Activated CD8-positive, alpha-beta T cell treated with anti-CD3 and anti-CD28 coated beads for 36 hours (primary cell): ENCODE measurements around the gene GRK4. TPM values are rescaled to one million over a fixed set of nuclear protein-coding genes. Genes with fewer than 3 reads are reported as not detected.

Experiments
- ATAC-seq: fragments of 200-7000 bp; cut with Tn5 transposase; one replicate; pipeline ENCODE4 v1.10.0; 2021; ENCODE audit warnings: mild to moderate bottlenecking, moderate library complexity
- CTCF ChIA-PET: fragments of 350-600 bp; sonication (Branson Sonifier 250); formaldehyde crosslinking; loops from one replicate; lab custom pipeline; 2021; ENCODE audit warnings: antibody characterized with exemption; lab: Charles Lee
- POLR2A ChIA-PET: fragments of 350-600 bp; sonication (Branson Sonifier 250); formaldehyde crosslinking; loops from one replicate; lab custom pipeline; 2021; ENCODE audit warnings: antibody characterized with exemption; lab: Charles Lee
- DNase-seq: peaks from one replicate; pipeline ENCODE4 v3.0.0-alpha.2; 2020
- H3K27ac Mint-ChIP-seq: one replicate; pipeline ENCODE4 v1.8.0; 2021; ENCODE audit warnings: mild to moderate bottlenecking, mixed read lengths
- H3K27me3 Mint-ChIP-seq: one replicate; pipeline ENCODE4 v1.8.0; 2021; ENCODE audit warnings: mixed read lengths
- H3K36me3 Mint-ChIP-seq: one replicate; pipeline ENCODE4 v1.8.0; 2021; ENCODE audit warnings: low read depth, mixed read lengths
- H3K4me1 Mint-ChIP-seq: one replicate; pipeline ENCODE4 v1.8.0; 2021; ENCODE audit warnings: low read depth, mixed read lengths
- H3K4me3 Mint-ChIP-seq: one replicate; pipeline ENCODE4 v1.8.0; 2021; ENCODE audit warnings: mild to moderate bottlenecking, moderate library complexity, mixed read lengths
- H3K9me3 Mint-ChIP-seq: one replicate; pipeline ENCODE4 v1.8.0; 2021; ENCODE audit warnings: mixed read lengths
- intact Hi-C: fragments of 100-400 bp; cut with micrococcal nuclease; formaldehyde crosslinking; loops from one replicate; pipeline ENCODE4 v1.10.0; 2022
- total RNA-seq, 2 experiments: library from RNA; stranded (reverse); gene quantifications; one replicate each; pipeline ENCODE4 v1.2.3, GENCODE V29; 2021
- TF ChIP-seq, protein P1 (sequence below): fragments of 200-600 bp; IDR thresholded peaks from one replicate; pipeline ENCODE4 v1.8.0; 2022; ENCODE audit warnings: antibody characterized with exemption, mild to moderate bottlenecking

The GRK4 gene
- total RNA-seq, 2 experiments from 2014 or later, result 2.8 to 3.0 TPM

DNA sequence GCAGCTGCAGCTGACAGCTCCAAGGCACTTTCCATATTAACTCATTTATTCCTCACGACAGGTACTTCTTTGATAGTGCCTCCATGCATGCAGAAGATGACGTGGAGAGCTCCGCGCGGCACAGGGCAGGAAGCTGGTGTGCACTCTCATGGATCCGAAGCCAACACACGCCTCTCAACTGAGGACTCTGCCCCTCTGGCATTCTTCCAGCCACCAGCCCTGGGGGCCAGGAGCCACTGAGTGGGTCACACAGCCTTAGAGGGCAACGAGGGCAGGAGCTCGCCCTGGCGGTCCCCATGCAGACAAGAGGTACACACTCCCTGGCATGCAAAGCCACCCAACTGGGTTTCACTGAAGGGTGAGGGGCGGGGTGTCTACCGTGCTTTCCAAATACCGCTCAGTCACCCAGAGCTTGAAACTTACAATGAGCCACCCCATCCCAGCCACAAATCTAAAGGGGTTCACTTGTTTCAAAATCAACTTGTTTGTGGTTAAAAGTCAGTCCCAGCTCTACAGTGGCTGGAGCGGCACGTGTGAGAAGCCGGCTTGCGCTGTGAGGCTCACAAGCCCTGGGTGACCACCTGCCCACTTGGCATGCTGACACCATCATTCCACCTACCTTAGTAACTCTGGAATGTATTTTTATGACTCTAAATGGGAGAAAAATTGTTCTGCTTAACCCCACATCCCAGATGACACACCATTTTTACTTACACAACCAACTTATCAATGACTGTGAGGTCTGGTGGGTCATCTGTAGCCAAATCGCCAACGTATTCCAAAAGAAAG lies 16.4 kb upstream of the GRK4 start:
- H3K36me3 Mint-ChIP-seq, result peaks cover 56% of the 10 kb centered on the region
- no peak for DNase-seq

GRCh38 chr4:2947926-2948325 lies 15.4 kb upstream of the GRK4 start:
- Mint-ChIP-seq H3K4me3 (no peak overlapping the region), H3K36me3 (peaks cover 55% of the 10 kb centered on the region), H3K27ac (no peak overlapping the region), H3K9me3 (no peaks in the 10 kb centered on the region), H3K4me1 (peaks cover 29% of the 10 kb centered on the region), H3K27me3 (no peaks in the 10 kb centered on the region)
- intact Hi-C loops, result no loop called here
- DNase-seq (no peak), ATAC-seq (no peak)
- TF ChIP-seq, protein P1, sequence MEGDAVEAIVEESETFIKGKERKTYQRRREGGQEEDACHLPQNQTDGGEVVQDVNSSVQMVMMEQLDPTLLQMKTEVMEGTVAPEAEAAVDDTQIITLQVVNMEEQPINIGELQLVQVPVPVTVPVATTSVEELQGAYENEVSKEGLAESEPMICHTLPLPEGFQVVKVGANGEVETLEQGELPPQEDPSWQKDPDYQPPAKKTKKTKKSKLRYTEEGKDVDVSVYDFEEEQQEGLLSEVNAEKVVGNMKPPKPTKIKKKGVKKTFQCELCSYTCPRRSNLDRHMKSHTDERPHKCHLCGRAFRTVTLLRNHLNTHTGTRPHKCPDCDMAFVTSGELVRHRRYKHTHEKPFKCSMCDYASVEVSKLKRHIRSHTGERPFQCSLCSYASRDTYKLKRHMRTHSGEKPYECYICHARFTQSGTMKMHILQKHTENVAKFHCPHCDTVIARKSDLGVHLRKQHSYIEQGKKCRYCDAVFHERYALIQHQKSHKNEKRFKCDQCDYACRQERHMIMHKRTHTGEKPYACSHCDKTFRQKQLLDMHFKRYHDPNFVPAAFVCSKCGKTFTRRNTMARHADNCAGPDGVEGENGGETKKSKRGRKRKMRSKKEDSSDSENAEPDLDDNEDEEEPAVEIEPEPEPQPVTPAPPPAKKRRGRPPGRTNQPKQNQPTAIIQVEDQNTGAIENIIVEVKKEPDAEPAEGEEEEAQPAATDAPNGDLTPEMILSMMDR, result no peak
- ChIA-PET POLR2A (interaction anchor here (0.6 to 13.3 kb wide), 4 partner anchors 10 to 28 kb away, joined by 4 to 121 read pairs (median 6); no protein-coding TSS in a partner anchor), CTCF (interaction anchor here (1.1 to 1.5 kb wide), 4 partner anchors 9 to 184 kb away, joined by 3 to 4 read pairs (median 4); no protein-coding TSS in a partner anchor)

More for the DNA sequence above, 16.4 kb upstream of the GRK4 start:
- Mint-ChIP-seq H3K27ac (peak overlapping the region; percentile 55), H3K9me3 (no peaks in the 10 kb centered on the region), H3K27me3 (no peaks in the 10 kb centered on the region), H3K4me1 (peaks cover 34% of the 10 kb centered on the region), H3K4me3 (no peak overlapping the region)
- intact Hi-C loops, result no loop called here
- no peak for ATAC-seq
- TF ChIP-seq, protein P1, result no peak
- ChIA-PET CTCF (interaction anchor here (1.1 to 1.4 kb wide), 3 partner anchors 9 to 183 kb away, joined by 3 to 4 read pairs (median 3); no protein-coding TSS in a partner anchor), POLR2A (interaction anchor here (1.2 to 13.3 kb wide), 4 partner anchors 9 to 15 kb away, joined by 4 to 121 read pairs (median 6); no protein-coding TSS in a partner anchor)

DNA sequence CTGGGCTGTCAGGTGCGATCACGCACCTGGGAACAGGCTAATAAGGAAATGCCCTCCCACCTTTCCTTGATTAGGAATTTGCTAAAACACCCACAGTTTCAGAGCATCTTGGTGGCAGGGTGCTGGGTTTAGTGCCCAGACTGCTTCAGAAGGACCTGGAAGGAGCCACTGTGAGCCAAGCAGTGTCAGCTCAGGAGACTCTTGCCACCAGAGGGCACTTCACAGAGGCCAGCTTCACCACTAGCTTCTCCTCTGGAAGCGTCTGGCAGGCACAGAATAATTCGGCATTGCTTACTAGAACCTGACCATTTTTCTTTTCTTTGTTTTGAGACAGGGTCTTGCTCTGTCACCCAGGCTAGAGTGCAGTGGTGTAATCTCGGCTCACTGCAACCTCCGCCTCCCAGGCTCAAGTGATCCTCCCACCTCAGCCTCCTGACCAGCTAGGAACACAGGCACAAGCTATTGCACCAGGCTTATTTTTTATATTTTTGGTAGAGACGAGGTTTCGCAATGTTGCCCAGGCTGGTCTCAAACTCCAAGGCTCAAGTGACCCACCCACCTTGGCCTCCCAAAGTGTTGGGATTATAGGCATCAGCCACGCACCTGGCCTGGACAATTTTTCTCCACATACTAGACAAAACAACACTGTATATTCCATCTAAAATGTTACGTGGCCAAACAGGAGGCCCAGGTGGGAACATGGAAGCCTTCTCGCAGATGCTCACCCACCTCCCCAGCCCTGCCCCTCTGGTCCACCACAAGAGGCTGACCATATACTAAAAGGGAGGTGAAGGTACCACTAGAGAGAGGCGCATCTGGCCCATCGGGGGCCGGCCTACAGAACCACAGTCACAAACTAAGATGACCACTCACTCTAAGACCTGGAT lies 14.2 kb upstream of the GRK4 start:
- Mint-ChIP-seq H3K4me3 (no peak overlapping the region), H3K9me3 (no peaks in the 10 kb centered on the region)
- DNase-seq, result peak; percentile 28

GRCh38 chr4:2949782-2950125 lies 13.6 kb upstream of the GRK4 start:
- TF ChIP-seq, protein P1, result no peak
- intact Hi-C loops, result no loop called here
- Mint-ChIP-seq H3K27ac (peak overlapping the region; percentile 21), H3K36me3 (peaks cover 64% of the 10 kb centered on the region), H3K9me3 (no peaks in the 10 kb centered on the region), H3K4me1 (peaks cover 34% of the 10 kb centered on the region), H3K27me3 (no peaks in the 10 kb centered on the region), H3K4me3 (no peak overlapping the region)
- ChIA-PET CTCF (interaction anchor here (1.4 to 6.9 kb wide), 3 partner anchors 12 to 140 kb away, joined by 5 to 59 read pairs (median 6); no protein-coding TSS in a partner anchor), POLR2A (interaction anchor here (13.3 kb wide), 1 partner anchor 12 kb away, joined by 121 read pairs; no protein-coding TSS in a partner anchor)
- no peak for ATAC-seq
- no peak for DNase-seq

More for the DNA sequence above, 14.2 kb upstream of the GRK4 start:
- TF ChIP-seq, protein P1, result no peak
- Mint-ChIP-seq H3K27me3 (no peaks in the 10 kb centered on the region), H3K27ac (peak overlapping the region; percentile 32), H3K36me3 (peaks cover 62% of the 10 kb centered on the region), H3K4me1 (peaks cover 31% of the 10 kb centered on the region)
- ChIA-PET POLR2A (interaction anchor here (13.3 kb wide), 1 partner anchor 11 kb away, joined by 121 read pairs; no protein-coding TSS in a partner anchor), CTCF (interaction anchor here (1.0 to 1.6 kb wide), 8 partner anchors 10 to 185 kb away, joined by 3 to 6 read pairs (median 4); no protein-coding TSS in a partner anchor)
- intact Hi-C loops, result no loop called here
- ATAC-seq, result peak; percentile 64
